HepG2 (cell line): Measurements from ENCODE around the gene APIP. TPM values are rescaled to one million over a fixed set of nuclear protein-coding genes. Genes with fewer than 3 reads are reported as not detected.
A peak's percentile ranks its signal among the peaks of the same experiment; 100 is the strongest.

Experiments used
- ARNTL ChIP-seq: sonication (generic); formaldehyde crosslinking; IDR thresholded peaks from 2 replicates; pipeline ENCODE4 v1.4.0; 2020; ENCODE audit warnings: mild to moderate bottlenecking, missing genetic modification reagents
- CCDC6 ChIP-seq: sonication (generic); formaldehyde crosslinking; IDR thresholded peaks from 2 replicates; pipeline ENCODE4 v1.8.1; 2022; ENCODE audit warnings: mild to moderate bottlenecking, missing genetic modification reagents, moderate library complexity
- FOXJ3 ChIP-seq: sonication (generic); formaldehyde crosslinking; IDR thresholded peaks from 2 replicates; pipeline ENCODE4 v1.4.0; 2020; ENCODE audit warnings: missing genetic modification reagents, mild to moderate bottlenecking, borderline replicate concordance
- KLF6 ChIP-seq: IDR thresholded peaks from 2 replicates; pipeline ENCODE4 v1.8.0; 2016; ENCODE audit warnings: missing biosample characterization, missing genetic modification reagents
- NFRKB ChIP-seq: fragments of 450-650 bp; IDR thresholded peaks from 2 replicates; pipeline ENCODE4 v1.6.1; 2017
- PHF5A ChIP-seq: IDR thresholded peaks from one replicate; pipeline ENCODE4 v1.6.1; 2018; ENCODE audit warnings: low read depth, missing genetic modification reagents; ENCODE audit not compliant: unreplicated experiment
- REXO4 ChIP-seq: sonication (generic); formaldehyde crosslinking; IDR thresholded peaks from 2 replicates; pipeline ENCODE4 v1.8.0; 2022; ENCODE audit warnings: missing genetic modification reagents, mild to moderate bottlenecking, borderline replicate concordance
- SALL2 ChIP-seq: sonication (generic); formaldehyde crosslinking; IDR thresholded peaks from 2 replicates; pipeline ENCODE4 v1.8.1; 2023; ENCODE audit warnings: mild to moderate bottlenecking, missing genetic modification reagents, inconsistent platforms
- SMARCE1 ChIP-seq: fragments of 450-650 bp; IDR thresholded peaks from 2 replicates; pipeline ENCODE4 v1.6.1; 2017; ENCODE audit warnings: borderline replicate concordance
- ZNF326 ChIP-seq: sonication (generic); formaldehyde crosslinking; IDR thresholded peaks from 2 replicates; pipeline ENCODE4 v1.4.0; 2020; ENCODE audit warnings: missing genetic modification reagents, borderline replicate concordance
- ZNF441 ChIP-seq: sonication (generic); formaldehyde crosslinking; IDR thresholded peaks from 2 replicates; pipeline ENCODE4 v1.7.0; 2021; ENCODE audit warnings: missing genetic modification reagents, borderline replicate concordance
- ZNF674 ChIP-seq: sonication (generic); formaldehyde crosslinking; IDR thresholded peaks from 2 replicates; pipeline ENCODE4 v1.5.0; 2020; ENCODE audit warnings: low read depth, mild to moderate bottlenecking, missing genetic modification reagents
- ZNF713 ChIP-seq: sonication (generic); formaldehyde crosslinking; IDR thresholded peaks from 2 replicates; pipeline ENCODE4 v1.4.0; 2020; ENCODE audit warnings: mild to moderate bottlenecking, missing genetic modification reagents
- ZNF766 ChIP-seq: sonication (generic); formaldehyde crosslinking; IDR thresholded peaks from 2 replicates; pipeline ENCODE4 v1.5.0; 2020; ENCODE audit warnings: missing genetic modification reagents, borderline replicate concordance
- ZNF788 ChIP-seq: sonication (generic); formaldehyde crosslinking; IDR thresholded peaks from 2 replicates; pipeline ENCODE4 v1.5.0; 2020; ENCODE audit warnings: mild to moderate bottlenecking, missing genetic modification reagents, borderline replicate concordance
- ZSCAN9 ChIP-seq: IDR thresholded peaks from 2 replicates; pipeline ENCODE4 v1.6.1; 2016; ENCODE audit warnings: borderline replicate concordance
- polyA plus RNA-seq, 8 experiments: library from polyadenylated mRNA; depleted of rRNA in 3 of 8; stranded (reverse) in 7 of 8; unstranded in 1 of 8; fragments of >200 nt; fragmentation: Illumina TruSeq in 4 of 8; extraction: Trizol in 4 of 8; gene quantifications; 2 replicates each; pipeline versions ENCODE4 v1.2.1 to v1.2.3, GENCODE V29; 2011 to 2016; ENCODE audit warnings: low read depth in 4 of 8, missing spikeins in 1 of 8, mixed read lengths in 1 of 8; ENCODE audit not compliant: insufficient read depth in 1 of 8
- total RNA-seq, 5 experiments: library from RNA; depleted of rRNA; stranded (reverse); fragments of >200 nt; fragmentation: Illumina TruSeq; extraction: Trizol; gene quantifications; 2 replicates each; pipeline ENCODE4 v1.2.3, GENCODE V29; 2016; ENCODE audit warnings: low read depth in 1 of 5
- TF ChIP-seq, protein P1 (sequence below): sonication (generic); formaldehyde crosslinking; conservative IDR thresholded peaks from 2 replicates; pipeline ENCODE4 v1.4.0; 2020; ENCODE audit warnings: mild to moderate bottlenecking, missing genetic modification reagents, moderate library complexity
- TF ChIP-seq, protein P2 (sequence below): sonication (generic); formaldehyde crosslinking; conservative IDR thresholded peaks from 2 replicates; pipeline ENCODE4 v1.4.0; 2020; ENCODE audit warnings: missing genetic modification reagents
- TF ChIP-seq, protein P3 (sequence below): sonication (generic); formaldehyde crosslinking; IDR thresholded peaks from 2 replicates; pipeline ENCODE4 v1.5.0; 2020; ENCODE audit warnings: missing genetic modification reagents
- TF ChIP-seq, protein P4 (sequence below): sonication (generic); formaldehyde crosslinking; IDR thresholded peaks from 2 replicates; pipeline ENCODE4 v1.4.0; 2020; ENCODE audit warnings: mild to moderate bottlenecking, missing genetic modification reagents
- TF ChIP-seq, protein P5 (sequence below): sonication (generic); formaldehyde crosslinking; IDR thresholded peaks from 2 replicates; pipeline ENCODE4 v1.9.0; 2022; ENCODE audit warnings: low read depth, missing genetic modification reagents

The APIP gene
- total and polyA plus RNA-seq, 2 of the 13 experiments (the other 11 are each of a cell fraction or from before 2014, with no cell fraction given), result 16.9 to 31.0 TPM

DNA sequence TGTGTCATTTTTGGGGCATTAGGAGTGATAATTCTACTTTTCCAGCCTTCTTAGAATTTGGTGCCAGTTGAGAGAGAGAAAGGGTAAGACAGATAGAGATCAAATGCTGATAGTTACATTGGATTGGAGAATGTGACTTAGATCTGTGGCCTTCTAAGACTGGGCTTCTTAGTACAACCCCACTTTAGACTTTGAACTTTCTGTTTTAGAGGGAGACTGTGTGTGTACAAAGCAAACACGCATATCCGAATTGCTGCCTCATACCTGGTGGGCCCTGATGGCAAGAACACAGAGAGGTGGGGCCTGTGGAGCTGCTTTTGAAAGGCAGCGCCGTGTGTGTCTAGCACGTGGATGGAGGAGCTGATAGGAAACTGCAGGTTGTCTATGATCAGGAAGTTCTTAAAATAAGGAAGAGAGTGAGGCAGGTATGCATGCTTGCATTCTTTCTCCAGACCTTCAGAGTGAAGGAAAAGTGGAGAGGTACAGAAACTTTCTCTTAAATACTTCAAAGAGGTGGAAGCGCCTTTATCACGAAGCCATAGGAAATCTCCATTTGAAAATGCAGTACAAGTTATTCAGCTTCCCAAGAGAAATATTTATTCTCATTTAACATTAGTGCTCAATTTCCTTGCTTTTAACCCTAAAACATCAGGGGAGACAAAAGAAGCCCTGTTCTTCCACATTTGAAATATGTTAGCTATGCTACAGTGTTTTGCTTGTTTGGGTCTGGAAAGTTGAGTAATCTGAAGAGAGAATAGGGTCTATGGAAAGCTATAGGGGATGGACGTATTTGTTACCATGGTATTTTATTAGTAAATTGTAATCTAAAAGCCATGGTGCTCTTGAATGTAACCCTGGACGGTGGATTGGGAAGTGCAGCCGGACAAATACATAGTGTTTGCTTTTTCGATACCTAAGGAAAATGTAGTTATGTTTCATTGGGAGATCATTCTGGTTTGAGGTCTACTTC, 13.9 kb upstream of the APIP start (continued):
- TF ChIP-seq, protein P1, sequence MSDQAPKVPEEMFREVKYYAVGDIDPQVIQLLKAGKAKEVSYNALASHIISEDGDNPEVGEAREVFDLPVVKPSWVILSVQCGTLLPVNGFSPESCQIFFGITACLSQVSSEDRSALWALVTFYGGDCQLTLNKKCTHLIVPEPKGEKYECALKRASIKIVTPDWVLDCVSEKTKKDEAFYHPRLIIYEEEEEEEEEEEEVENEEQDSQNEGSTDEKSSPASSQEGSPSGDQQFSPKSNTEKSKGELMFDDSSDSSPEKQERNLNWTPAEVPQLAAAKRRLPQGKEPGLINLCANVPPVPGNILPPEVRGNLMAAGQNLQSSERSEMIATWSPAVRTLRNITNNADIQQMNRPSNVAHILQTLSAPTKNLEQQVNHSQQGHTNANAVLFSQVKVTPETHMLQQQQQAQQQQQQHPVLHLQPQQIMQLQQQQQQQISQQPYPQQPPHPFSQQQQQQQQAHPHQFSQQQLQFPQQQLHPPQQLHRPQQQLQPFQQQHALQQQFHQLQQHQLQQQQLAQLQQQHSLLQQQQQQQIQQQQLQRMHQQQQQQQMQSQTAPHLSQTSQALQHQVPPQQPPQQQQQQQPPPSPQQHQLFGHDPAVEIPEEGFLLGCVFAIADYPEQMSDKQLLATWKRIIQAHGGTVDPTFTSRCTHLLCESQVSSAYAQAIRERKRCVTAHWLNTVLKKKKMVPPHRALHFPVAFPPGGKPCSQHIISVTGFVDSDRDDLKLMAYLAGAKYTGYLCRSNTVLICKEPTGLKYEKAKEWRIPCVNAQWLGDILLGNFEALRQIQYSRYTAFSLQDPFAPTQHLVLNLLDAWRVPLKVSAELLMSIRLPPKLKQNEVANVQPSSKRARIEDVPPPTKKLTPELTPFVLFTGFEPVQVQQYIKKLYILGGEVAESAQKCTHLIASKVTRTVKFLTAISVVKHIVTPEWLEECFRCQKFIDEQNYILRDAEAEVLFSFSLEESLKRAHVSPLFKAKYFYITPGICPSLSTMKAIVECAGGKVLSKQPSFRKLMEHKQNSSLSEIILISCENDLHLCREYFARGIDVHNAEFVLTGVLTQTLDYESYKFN, result peak; percentile 96
- TF ChIP-seq, protein P2, sequence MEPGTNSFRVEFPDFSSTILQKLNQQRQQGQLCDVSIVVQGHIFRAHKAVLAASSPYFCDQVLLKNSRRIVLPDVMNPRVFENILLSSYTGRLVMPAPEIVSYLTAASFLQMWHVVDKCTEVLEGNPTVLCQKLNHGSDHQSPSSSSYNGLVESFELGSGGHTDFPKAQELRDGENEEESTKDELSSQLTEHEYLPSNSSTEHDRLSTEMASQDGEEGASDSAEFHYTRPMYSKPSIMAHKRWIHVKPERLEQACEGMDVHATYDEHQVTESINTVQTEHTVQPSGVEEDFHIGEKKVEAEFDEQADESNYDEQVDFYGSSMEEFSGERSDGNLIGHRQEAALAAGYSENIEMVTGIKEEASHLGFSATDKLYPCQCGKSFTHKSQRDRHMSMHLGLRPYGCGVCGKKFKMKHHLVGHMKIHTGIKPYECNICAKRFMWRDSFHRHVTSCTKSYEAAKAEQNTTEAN (CRISPR knock-in tag), result peak; percentile 94
- TF ChIP-seq SMARCE1 (no peak), REXO4 (CRISPR knock-in tag) (no peak), PHF5A (no peak), ZNF674 (no peak), NFRKB (no peak), ARNTL (CRISPR knock-in tag) (peak; percentile 93), ZNF713 (CRISPR knock-in tag) (no peak), ZSCAN9 (CRISPR knock-in tag) (peak; percentile 86; the same call in 1 of the 2 replicates), SALL2 (no peak), KLF6 (CRISPR knock-in tag) (peak; percentile 86), ZNF766 (peak; percentile 86; the same call in 1 of the 2 replicates), ZNF788 (CRISPR knock-in tag) (peak; percentile 72; the same call in 1 of the 2 replicates), ZNF326 (CRISPR knock-in tag) (no peak), ZNF441 (CRISPR knock-in tag) (peak; percentile 79; the same call in 1 of the 2 replicates), FOXJ3 (CRISPR knock-in tag) (peak; percentile 78; the same call in 1 of the 2 replicates), CCDC6 (peak; percentile 61)
- TF ChIP-seq, protein P3, sequence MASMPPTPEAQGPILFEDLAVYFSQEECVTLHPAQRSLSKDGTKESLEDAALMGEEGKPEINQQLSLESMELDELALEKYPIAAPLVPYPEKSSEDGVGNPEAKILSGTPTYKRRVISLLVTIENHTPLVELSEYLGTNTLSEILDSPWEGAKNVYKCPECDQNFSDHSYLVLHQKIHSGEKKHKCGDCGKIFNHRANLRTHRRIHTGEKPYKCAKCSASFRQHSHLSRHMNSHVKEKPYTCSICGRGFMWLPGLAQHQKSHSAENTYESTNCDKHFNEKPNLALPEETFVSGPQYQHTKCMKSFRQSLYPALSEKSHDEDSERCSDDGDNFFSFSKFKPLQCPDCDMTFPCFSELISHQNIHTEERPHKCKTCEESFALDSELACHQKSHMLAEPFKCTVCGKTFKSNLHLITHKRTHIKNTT, result no peak
- TF ChIP-seq, protein P4, sequence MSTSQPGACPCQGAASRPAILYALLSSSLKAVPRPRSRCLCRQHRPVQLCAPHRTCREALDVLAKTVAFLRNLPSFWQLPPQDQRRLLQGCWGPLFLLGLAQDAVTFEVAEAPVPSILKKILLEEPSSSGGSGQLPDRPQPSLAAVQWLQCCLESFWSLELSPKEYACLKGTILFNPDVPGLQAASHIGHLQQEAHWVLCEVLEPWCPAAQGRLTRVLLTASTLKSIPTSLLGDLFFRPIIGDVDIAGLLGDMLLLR, result peak; percentile 75; the same call in 1 of the 2 replicates
- TF ChIP-seq, protein P5, sequence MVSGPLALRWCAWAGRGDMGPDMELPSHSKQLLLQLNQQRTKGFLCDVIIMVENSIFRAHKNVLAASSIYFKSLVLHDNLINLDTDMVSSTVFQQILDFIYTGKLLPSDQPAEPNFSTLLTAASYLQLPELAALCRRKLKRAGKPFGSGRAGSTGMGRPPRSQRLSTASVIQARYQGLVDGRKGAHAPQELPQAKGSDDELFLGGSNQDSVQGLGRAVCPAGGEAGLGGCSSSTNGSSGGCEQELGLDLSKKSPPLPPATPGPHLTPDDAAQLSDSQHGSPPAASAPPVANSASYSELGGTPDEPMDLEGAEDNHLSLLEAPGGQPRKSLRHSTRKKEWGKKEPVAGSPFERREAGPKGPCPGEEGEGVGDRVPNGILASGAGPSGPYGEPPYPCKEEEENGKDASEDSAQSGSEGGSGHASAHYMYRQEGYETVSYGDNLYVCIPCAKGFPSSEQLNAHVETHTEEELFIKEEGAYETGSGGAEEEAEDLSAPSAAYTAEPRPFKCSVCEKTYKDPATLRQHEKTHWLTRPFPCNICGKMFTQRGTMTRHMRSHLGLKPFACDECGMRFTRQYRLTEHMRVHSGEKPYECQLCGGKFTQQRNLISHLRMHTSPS (CRISPR knock-in tag), result no peak
